Tibial nerve (tissue), 4 donors: ENCODE data around the gene DPH1. TPM values are rescaled to one million over a fixed set of nuclear protein-coding genes. Genes with fewer than 3 reads are reported as not detected.

ENCODE experiments used
- DNase-seq, 2 donors: peaks; one replicate each; pipeline ENCODE4 v3.0.0-alpha.2; 2019; ENCODE audit warnings: low spot score in 2 of 2
- H3K27ac ChIP-seq, 4 donors: fragments of 200-600 bp; sonication (generic) in 3 of 4; one replicate each; pipeline ENCODE4 v1.5.1; 2017 to 2019; ENCODE audit warnings: mild to moderate bottlenecking in 1 of 4
- H3K27me3 ChIP-seq, 2 donors: fragments of 200-600 bp; sonication (generic) in 1 of 2; one replicate each; pipeline versions ENCODE4 v1.5.1 to v1.6.0; 2017 to 2019
- H3K36me3 ChIP-seq, 3 donors: fragments of 200-600 bp; sonication (generic); one replicate each; pipeline ENCODE4 v1.5.1; 2018 to 2019
- H3K4me1 ChIP-seq, 4 donors: fragments of 200-600 bp; sonication (generic) in 3 of 4; one replicate each; pipeline ENCODE4 v1.5.1; 2017 to 2019
- H3K4me3 ChIP-seq, 4 donors: fragments of 200-600 bp; sonication (generic) in 3 of 4; one replicate each; pipeline ENCODE4 v1.5.1; 2017 to 2019; ENCODE audit warnings: mild to moderate bottlenecking in 1 of 4, moderate library complexity in 1 of 4
- H3K9me3 ChIP-seq, 4 donors: fragments of 200-600 bp; sonication (generic) in 3 of 4; one replicate each; pipeline ENCODE4 v1.5.1; 2017 to 2019
- EP300 ChIP-seq, 2 donors: sonication (generic); formaldehyde crosslinking; IDR thresholded peaks; one replicate each; pipeline ENCODE4 v1.6.1; 2017; ENCODE audit warnings: antibody characterized with exemption in 2 of 2, mild to moderate bottlenecking in 1 of 2
- POLR2A ChIP-seq, 2 donors: fragments of 450-650 bp; IDR thresholded peaks; one replicate each; pipeline ENCODE4 v1.6.1; 2017; ENCODE audit warnings: antibody characterized with exemption in 2 of 2, mild to moderate bottlenecking in 2 of 2, moderate library complexity in 2 of 2
- WGBS, 2 donors: methylation state at CpG; one replicate each; pipeline ENCODE4 v1.1.5; 2018; 5-methylcytosine and 5-hydroxymethylcytosine counted together
- total RNA-seq, 4 donors: library from RNA; depleted of rRNA; stranded (reverse); fragments of >200 nt; gene quantifications; one replicate each; pipeline ENCODE4 v1.1.0, GENCODE V29; 2016
- TF ChIP-seq, protein P1 (sequence below), 5 experiments: fragments of 200-600 bp in 3 of 5; fragments of 450-650 bp in 2 of 5; sonication (generic) in 3 of 5; IDR thresholded peaks; one replicate each; pipeline ENCODE4 v1.5.1; 2016 to 2019; ENCODE audit warnings: antibody characterized with exemption in 5 of 5, mild to moderate bottlenecking in 3 of 5, moderate library complexity in 2 of 5

Gene DPH1
- total RNA-seq, 4 donors from 2014 or later: 56.3 to 137 (median 63.9) TPM

DNA sequence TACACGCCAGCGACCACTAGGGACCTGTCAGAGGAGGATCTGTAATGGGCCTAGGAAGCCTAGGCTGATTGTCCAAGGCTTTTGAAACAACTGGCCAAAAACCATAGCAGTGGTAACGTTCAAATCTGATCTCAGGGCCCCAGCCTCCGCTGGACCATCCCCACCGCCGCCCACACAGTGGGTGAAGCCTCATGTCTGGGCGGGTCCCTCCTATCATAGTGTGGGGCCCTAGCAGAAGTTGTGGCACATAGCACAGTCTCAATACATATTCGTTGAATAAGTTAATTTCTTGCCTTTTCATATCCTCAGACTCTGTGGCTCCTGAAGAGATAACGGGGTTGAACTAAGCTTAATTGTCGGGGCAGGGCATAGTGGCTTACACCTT, 818 bp downstream of the DPH1 start:
- H3K27ac ChIP-seq: peak overlapping the region in 1 of 4 donors; percentile 78
- 17 to 23% methylated on average over 7 to 8 of the region's 10 CpGs for WGBS, 2 donors
- TF ChIP-seq EP300 (IDR thresholded peaks at IDR 0.05) (no peak), POLR2A (IDR thresholded peaks at IDR 0.05) (no peak)
- TF ChIP-seq, protein P1, sequence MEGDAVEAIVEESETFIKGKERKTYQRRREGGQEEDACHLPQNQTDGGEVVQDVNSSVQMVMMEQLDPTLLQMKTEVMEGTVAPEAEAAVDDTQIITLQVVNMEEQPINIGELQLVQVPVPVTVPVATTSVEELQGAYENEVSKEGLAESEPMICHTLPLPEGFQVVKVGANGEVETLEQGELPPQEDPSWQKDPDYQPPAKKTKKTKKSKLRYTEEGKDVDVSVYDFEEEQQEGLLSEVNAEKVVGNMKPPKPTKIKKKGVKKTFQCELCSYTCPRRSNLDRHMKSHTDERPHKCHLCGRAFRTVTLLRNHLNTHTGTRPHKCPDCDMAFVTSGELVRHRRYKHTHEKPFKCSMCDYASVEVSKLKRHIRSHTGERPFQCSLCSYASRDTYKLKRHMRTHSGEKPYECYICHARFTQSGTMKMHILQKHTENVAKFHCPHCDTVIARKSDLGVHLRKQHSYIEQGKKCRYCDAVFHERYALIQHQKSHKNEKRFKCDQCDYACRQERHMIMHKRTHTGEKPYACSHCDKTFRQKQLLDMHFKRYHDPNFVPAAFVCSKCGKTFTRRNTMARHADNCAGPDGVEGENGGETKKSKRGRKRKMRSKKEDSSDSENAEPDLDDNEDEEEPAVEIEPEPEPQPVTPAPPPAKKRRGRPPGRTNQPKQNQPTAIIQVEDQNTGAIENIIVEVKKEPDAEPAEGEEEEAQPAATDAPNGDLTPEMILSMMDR (IDR thresholded peaks at IDR 0.05): peak in 2 of 5 experiments; percentile 27 to 34
- H3K4me1 ChIP-seq: peaks cover 0 to 53% (median 16%) of the 10 kb centered on the region in 4 donors
- H3K27me3 ChIP-seq: peaks cover 0 to 26% of the 10 kb centered on the region in 2 donors
- peaks cover 0 to 22% (median 0%) of the 10 kb centered on the region in 3 donors for H3K36me3 ChIP-seq
- no peaks in the 10 kb centered on the region for H3K9me3 ChIP-seq
- H3K4me3 ChIP-seq: peak overlapping the region; percentile 70 to 99 (median 93)
- DNase-seq: no peak

- TF ChIP-seq POLR2A (IDR thresholded peaks at IDR 0.05) (no peak), EP300 (IDR thresholded peaks at IDR 0.05) (no peak)
- TF ChIP-seq, protein P1 (IDR thresholded peaks at IDR 0.05): no peak
- Histone ChIP-seq H3K27me3 (peaks cover 0 to 6% of the 10 kb centered on the region in 2 donors), H3K9me3 (no peaks in the 10 kb centered on the region), H3K4me1 (peaks cover 0 to 43% (median 12%) of the 10 kb centered on the region in 4 donors), H3K27ac (no peak overlapping the region), H3K36me3 (peaks cover 2 to 45% (median 7%) of the 10 kb centered on the region in 3 donors), H3K4me3 (no peak overlapping the region)
- no peak for DNase-seq
- WGBS, 2 donors: 87 to 92% methylated on average over 7 of the region's 7 CpGs
These were observed 3.2 kb downstream of the DPH1 start for GRCh38 chr17:2033153-2033552.

- H3K4me3 ChIP-seq: no peak overlapping the region
- WGBS, 2 donors: 65 to 75% methylated on average over 7 of the region's 7 CpGs
- H3K4me1 ChIP-seq: peaks cover 0 to 40% (median 12%) of the 10 kb centered on the region in 4 donors
- H3K36me3 ChIP-seq: peaks cover 2 to 54% (median 7%) of the 10 kb centered on the region in 3 donors
- TF ChIP-seq POLR2A (IDR thresholded peaks at IDR 0.05): no peak
- TF ChIP-seq, protein P1 (IDR thresholded peaks at IDR 0.05): no peak
- no peaks in the 10 kb centered on the region for H3K9me3 ChIP-seq
- peaks cover 0 to 6% of the 10 kb centered on the region in 2 donors for H3K27me3 ChIP-seq
- no peak for DNase-seq
- H3K27ac ChIP-seq: no peak overlapping the region
These were observed 4.2 kb downstream of the DPH1 start for GRCh38 chr17:2034157-2034556.

GRCh38 chr17:2034806-2035540, 5.0 kb downstream of the DPH1 start:
- Histone ChIP-seq H3K27me3 (no peaks in the 10 kb centered on the region), H3K36me3 (peaks cover 2 to 60% (median 7%) of the 10 kb centered on the region in 3 donors), H3K4me3 (no peak overlapping the region), H3K4me1 (peaks cover 0 to 33% (median 12%) of the 10 kb centered on the region in 4 donors), H3K27ac (no peak overlapping the region), H3K9me3 (no peaks in the 10 kb centered on the region)
- WGBS, 2 donors: 61% methylated on average over 2 to 3 of the region's 9 CpGs
- no peak for TF ChIP-seq POLR2A (IDR thresholded peaks at IDR 0.05)
- no peak for TF ChIP-seq EP300 (IDR thresholded peaks at IDR 0.05)
- TF ChIP-seq, protein P1 (IDR thresholded peaks at IDR 0.05): no peak
- DNase-seq: no peak
